Measurements from ENCODE around the gene PLEKHH1.

DNA sequence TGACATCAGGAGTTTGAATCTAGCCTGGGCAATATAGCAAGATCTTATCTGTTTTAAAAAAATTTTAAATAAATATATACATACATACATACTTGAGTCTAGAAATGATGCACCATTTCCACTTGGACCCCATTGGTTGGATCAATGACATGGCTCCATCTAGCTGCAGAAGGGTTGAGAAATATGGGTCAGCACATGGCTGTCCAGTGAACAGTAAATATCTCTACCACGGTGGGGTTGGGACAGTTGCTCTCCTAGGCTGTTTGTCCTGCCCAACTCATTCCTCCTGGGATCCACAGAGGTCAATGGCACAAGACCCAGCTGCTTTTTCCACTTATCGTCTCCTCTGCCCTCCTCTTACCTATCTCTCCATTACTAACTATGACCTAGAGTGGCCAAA is 23.6 kb downstream of the PLEKHH1 start:
- TF ChIP-seq GATA2 (IDR thresholded peaks at IDR 0.05; ENCODE audit: low read depth, low read length) (no peak), GATA3 (IDR thresholded peaks at IDR 0.05; ENCODE audit: low read depth, low read length) (no peak)
